NCI-H510A treated with DMSO at 0.1 percent for 48 hours (cell line): ENCODE results near the gene CRB3.
"Not testable (repeated sequence)": the region's sequence is repeated elsewhere in the genome, so short reads cannot be mapped to it uniquely, and the experiment has no call there.

ENCODE experiments used
- DNase-seq: peaks from one replicate; lab custom pipeline; 2025; lab: John Stamatoyannopoulos, UW

The CRB3 gene

GRCh38 chr19:6491802-6492592, 27.9 kb downstream of the CRB3 start:
- DNase-seq, result no peak

- no peak for DNase-seq
These were observed 30.5 kb downstream of the CRB3 start for GRCh38 chr19:6494438-6495036.

GRCh38 chr19:6495947-6496346, 31.9 kb downstream of the CRB3 start:
- no peak for DNase-seq

GRCh38 chr19:6498294-6499036, 34.4 kb downstream of the CRB3 start:
- DNase-seq, result no peak

GRCh38 chr19:6499052-6499790, 35.1 kb downstream of the CRB3 start:
- DNase-seq, result no peak

GRCh38 chr19:6500837-6501739, 37.0 kb downstream of the CRB3 start:
- DNase-seq, result no peak

GRCh38 chr19:6501740-6502648, 37.9 kb downstream of the CRB3 start, which contains the start of gene TUBB4A:
TSS of gene TUBB4A (minus strand) at chr19:6502309. CDS start at chr19:6502212, 97 bp downstream.
- DNase-seq, result no peak

- no peak for DNase-seq
These were observed 39.5 kb downstream of the CRB3 start for GRCh38 chr19:6503407-6504201.

GRCh38 chr19:6508028-6508771, 44.1 kb downstream of the CRB3 start:
- DNase-seq, result not testable (repeated sequence)

GRCh38 chr19:6509118-6509971, 45.3 kb downstream of the CRB3 start:
- no peak for DNase-seq

- DNase-seq, result no peak
These were observed 46.5 kb downstream of the CRB3 start for GRCh38 chr19:6510618-6511017.

GRCh38 chr19:6514089-6514488, 50.0 kb downstream of the CRB3 start:
- DNase-seq, result no peak

- DNase-seq, result no peak
These were observed 51.0 kb downstream of the CRB3 start for GRCh38 chr19:6514926-6515544.

- no peak for DNase-seq
These were observed 52.1 kb downstream of the CRB3 start for GRCh38 chr19:6516018-6516658.
